HG02571 (cell line): ENCODE data around the gene KDM6B.

Source experiments
- ATAC-seq: cut with Tn5 transposase; IDR thresholded peaks from one replicate; pipeline ENCODE4 v1.9.1; 2021; ENCODE audit warnings: mild to moderate bottlenecking, moderate library complexity; ENCODE audit not compliant: unreplicated experiment

The KDM6B gene

GRCh38 chr17:7822126-7822525, 11.9 kb upstream of the KDM6B start:
- no peak for ATAC-seq

DNA sequence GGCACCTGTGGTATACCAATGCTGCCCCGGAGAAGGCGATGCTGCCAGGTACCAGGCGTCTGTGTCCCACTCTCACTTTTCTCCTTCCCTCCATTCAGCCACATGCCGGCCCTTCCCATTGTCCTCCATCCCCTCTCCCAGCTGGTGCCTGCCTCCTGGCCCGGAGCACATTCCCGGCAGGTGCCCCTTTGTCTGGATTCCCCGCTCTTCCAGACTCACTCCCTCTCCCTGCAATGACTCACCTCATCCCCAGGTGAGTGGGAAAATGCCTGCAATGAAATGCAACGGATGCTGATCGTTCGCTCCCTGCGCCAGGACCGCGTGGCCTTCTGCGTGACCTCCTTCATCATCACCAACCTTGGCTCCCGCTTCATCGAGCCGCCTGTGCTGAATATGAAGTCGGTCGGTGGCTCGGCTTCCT, 10.4 kb upstream of the KDM6B start:
- no peak for ATAC-seq

GRCh38 chr17:7824021-7824924, 9.7 kb upstream of the KDM6B start:
- no peak for ATAC-seq

DNA sequence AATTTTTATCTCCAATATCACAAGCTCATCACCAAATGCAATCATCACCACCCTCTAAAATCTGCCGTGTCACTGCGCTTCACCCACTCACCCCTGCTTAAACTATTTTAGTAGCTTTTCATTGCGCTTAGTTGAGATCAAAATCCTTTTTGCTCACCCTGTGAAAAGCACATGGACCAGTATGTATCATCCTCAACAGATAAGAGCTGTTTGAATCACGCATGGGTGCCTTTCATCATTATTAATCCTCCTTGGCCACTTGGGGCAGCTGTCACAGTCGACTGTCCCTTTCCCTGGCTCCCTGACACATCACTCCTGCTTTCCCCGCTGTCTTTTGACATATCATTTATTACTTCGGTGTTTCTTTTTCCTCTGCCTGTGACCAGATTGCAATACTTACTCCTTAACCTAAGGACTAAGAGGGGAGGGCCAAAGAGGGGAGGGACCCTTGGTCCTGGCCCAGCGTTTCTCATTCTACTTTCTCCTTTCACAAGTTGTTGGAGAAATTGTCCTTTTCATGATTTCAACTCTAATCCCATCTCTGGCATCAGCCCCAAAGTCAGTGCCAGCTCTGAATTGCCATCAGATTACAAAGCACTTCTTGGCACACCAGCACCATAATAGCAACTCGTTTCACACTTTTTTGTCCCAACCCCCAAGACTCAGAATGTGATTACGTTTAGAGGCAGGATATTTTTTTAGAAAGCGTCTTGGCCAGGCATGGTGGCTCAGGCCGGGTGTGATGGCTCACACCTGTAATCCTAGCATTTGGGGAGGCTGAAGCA, 8.6 kb upstream of the KDM6B start:
- ATAC-seq = no peak

GRCh38 chr17:7830616-7831015, 3.4 kb upstream of the KDM6B start:
- ATAC-seq = no peak

- ATAC-seq = no peak
These were observed 2.8 kb upstream of the KDM6B start for GRCh38 chr17:7831233-7831632.

GRCh38 chr17:7832431-7832830, 1.6 kb upstream of the KDM6B start:
- no peak for ATAC-seq

- no peak for ATAC-seq
These were observed 814 bp upstream of the KDM6B start for GRCh38 chr17:7833011-7833794.

DNA sequence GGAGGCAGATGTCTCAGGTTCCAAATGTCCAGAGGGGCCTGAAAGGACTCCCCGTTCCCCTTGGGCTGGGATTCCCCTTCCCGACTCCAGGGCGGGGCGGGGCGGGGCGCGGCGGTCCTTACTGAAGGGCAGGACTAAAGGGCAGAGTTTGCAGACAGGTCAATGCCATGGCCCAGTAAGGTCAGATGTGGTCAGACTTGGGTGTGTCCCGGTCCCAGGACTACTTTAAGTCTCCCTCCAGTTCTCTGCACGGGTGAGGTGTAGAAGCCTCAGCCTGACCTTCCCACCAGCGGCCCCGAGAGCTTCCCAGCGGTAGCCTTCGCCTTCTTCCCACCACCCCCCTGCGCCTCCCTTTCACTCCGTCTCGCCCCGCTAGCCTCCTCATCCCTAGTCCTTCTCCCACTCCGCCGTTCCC, 532 bp downstream of the KDM6B start:
- no peak for ATAC-seq

- ATAC-seq = peak; percentile 36
These were observed 1.2 kb downstream of the KDM6B start for GRCh38 chr17:7834957-7835813.

DNA sequence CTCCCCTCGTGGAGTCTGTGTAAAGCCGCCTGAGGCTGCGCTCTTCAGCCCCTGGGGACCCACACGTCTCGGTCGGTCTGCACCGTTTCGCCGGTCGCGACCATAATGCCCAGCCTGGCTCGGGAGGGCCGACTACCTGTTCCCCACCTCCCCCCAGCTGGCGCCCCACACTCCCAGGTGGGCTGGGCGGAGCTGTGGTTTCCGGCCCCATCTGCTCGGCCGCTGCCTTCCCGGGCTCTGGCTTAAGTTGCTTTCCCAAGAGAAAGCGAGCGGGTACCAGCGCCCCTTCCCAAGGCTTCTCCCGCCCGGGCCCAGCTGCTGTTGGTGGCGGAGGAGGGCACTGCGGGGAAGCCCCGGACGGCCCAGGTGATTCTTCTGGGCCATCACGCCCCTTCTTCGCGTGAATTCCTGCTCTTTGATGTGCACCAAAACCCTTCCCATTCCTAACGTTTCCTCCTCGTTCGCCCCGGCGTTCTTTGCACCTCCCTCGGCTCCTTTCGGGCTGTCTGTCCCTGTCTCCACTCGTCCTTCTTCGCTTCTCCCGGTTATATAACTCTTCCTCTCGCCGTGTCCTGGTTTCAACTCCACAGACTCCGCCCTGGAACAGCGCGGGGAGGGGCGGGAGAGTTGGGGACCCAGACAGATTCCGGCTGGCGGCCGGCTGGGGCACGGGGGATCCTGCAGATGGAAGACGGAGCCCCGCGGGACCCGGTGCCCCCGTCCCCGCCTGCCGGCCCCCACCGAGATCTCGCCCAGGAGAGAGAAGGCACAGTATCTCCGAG, 2.0 kb downstream of the KDM6B start:
- ATAC-seq = peak; percentile 25

- no peak for ATAC-seq
These were observed 2.8 kb downstream of the KDM6B start for GRCh38 chr17:7836596-7837407.

DNA sequence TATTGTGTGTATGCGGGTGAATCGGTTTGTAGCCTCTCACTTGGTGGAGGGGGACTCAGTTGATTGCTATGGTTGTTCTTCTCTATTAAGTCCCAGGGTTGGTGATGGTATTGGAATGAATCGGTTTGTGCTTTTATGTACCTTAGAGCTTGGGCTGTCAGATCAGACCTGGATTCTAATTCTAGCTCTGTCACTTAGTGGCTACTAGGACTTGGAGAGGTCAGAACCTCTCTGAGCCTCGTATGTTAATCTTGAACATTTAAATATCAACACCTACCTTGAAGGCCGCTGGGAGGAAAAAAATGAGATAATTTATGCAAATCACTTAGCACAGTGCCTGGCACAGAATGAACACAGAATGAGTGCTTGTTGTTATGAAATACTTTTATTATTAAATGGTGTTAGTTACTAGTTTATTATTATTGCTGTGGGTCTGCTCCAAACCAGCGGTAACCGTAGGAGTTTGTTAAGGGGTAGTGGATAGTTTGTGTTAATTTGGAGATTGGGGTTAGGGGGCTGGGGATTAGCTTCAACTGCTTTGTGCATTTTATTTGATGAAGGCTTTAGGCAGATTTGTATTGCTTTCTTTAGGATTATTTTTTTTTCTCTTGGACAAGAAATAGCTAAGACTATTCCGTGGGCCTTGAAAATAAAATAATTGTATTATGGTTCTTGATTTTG, 3.5 kb downstream of the KDM6B start:
- no peak for ATAC-seq

DNA sequence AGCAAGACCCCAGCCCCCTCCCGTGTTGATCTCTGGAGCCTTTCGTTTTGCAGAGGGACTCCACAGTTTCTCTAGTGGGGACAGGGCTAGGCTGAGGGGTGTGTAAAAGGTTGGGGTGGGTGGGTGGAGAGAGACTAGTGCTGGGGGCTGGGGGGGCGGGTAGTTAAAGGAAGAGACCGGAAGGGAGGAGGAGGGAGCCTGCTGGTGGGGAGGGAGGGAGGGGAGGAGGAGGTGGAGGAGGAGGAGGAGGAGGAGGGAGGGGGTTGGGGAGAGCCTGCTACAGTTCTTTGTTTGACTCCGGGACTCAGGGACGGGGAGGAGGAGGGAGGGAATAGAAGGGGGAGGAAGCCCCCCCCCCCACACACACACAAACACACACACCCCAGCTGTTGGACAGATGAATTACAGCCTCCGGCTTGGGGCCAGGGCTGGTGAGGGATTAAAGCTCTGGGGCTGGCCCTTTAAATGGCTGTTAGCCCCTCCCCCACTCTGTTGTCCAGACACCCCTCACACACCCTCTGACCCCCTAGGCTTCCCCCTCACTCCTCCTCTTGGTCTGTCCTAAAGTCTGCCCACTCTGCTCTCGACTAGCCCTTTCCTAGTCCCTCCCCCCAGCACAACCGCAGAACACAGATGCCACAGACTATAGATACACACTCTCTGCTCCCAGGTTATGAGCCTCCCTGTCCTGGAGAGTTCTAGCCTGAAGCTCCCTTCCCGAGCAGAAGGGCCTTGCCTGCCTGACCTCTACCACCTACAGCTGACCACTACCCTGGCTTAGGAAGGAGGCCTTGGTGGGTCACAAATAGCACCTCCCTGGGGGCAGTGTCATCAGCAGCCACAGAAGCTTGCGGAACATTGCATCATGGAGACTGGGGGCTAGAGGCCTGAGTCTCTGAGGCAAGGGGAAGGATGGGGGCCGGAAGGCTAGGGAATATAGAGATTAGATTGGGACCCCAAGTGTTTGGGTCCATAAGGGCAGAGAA, 4.4 kb downstream of the KDM6B start:
- no peak for ATAC-seq

DNA sequence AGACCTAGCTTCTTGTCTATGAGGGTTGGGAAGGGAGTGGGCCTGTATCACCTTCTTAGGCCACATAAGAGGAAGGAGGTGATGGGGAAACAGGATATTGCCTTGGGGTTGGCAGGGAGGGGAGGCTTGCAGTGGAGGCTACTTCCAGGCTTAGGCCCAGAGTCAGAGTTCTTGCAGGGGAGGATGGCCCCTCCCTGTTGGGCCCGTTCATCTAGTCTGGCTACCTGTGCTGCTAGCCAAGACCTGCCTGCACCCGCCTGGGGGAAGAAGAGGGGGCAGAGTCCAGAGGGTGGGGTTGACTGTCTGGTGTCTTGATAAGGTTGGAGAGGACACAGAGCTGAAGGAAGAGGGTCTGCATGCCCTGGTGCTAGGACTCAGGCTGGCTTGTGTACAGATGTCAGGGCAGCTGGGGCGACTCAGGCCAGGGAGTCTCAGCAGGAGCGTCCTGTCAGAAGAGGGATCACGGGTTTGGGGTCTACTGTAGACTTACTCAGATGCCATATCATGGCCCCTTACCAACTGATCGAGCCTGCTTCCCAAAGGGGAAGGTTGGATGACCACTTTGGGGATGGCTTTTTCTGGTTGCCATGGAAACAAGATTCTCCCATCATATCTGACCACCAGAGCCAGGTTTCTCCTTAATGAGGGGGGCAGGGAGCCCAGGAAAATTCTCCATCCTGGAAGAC, 5.3 kb downstream of the KDM6B start:
- no peak for ATAC-seq

DNA sequence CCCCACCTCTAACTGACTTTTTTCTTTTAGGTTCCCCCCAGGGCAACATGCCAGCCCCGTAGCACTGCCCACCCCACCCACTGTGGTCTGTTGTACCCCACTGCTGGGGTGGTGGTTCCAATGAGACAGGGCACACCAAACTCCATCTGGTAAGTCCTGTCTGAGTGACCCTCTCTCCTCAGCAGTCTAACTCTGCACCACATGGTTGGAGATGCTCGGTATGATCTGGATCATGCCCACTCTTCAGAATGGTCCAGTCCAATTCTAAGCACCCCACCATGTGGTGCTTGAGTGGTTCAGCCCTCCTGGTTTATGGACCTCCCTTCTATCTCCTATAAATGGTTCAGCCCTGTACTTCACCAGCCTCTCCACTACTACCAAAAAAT, 5.9 kb downstream of the KDM6B start:
- ATAC-seq = no peak
